GM21360 (cell line): Measurements from ENCODE around the gene TRAF6.

ENCODE experiments used
- ATAC-seq: cut with Tn5 transposase; IDR thresholded peaks from one replicate; pipeline ENCODE4 v1.9.1; 2021; ENCODE audit warnings: mild to moderate bottlenecking, moderate library complexity; ENCODE audit not compliant: unreplicated experiment

Gene TRAF6

GRCh38 chr11:36459046-36459445 lies 51.0 kb downstream of the TRAF6 start:
- ATAC-seq = no peak

DNA sequence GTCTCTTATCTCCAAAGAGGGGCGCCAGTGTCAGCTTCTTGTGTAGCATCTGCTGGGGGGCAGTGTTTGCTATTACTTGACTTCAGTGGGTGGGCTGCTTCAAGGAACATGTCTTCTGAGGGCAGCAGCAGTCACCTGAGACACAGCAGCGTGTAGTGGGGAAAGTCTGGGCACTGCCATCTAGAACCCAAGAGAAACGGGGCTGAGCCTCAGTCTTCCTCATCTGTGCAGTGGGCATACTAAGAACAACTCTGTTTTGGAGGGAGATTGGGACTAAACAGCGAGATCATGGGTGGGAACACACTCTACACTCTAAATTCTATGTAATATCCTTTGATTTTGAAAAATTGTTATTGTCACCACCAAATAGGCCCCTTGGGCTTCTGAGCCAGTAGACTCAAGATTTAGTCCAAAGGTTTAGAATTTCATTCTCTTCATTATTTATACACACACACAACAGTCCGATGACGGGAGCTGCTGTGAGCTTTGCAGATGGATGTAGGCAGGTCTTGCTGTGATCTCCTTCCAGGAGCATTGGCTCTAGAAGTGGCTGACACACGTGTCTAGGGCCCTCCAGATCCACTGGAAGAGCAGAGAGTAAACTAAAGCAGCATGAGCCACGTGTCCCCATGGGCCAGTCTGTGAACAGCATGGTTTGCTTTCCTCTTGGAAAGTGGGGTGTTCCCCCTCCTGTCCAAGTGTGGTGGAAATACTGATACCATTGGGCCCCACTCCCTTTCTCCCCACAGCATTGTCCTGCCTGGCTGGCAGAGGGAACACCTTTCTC lies 51.8 kb downstream of the TRAF6 start:
- no peak for ATAC-seq

GRCh38 chr11:36456156-36456555 lies 53.9 kb downstream of the TRAF6 start:
- no peak for ATAC-seq

- ATAC-seq = no peak
Measured at GRCh38 chr11:36455658-36456111, 54.4 kb downstream of the TRAF6 start.

- ATAC-seq = no peak
Measured at GRCh38 chr11:36454941-36455631, 55.0 kb downstream of the TRAF6 start.

DNA sequence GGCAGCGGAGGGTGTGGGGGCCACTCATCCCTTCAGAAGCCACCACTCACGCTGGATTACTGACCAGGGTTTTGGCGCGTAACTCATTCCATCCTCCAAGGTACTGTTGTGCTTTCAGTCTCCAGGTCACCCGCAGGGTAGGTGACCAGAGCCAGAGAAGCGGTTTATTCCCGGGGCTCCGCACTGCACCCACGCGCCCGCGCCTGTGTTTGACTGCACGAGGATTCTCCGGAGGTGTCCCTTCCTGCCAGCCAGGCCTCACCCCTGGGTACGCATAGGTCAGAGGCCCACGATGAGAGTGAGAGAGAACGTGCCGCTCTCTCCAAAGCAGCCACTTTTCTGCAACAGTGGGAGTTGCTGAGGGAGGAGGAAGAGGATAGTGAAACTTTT lies 55.5 kb downstream of the TRAF6 start:
- no peak for ATAC-seq

DNA sequence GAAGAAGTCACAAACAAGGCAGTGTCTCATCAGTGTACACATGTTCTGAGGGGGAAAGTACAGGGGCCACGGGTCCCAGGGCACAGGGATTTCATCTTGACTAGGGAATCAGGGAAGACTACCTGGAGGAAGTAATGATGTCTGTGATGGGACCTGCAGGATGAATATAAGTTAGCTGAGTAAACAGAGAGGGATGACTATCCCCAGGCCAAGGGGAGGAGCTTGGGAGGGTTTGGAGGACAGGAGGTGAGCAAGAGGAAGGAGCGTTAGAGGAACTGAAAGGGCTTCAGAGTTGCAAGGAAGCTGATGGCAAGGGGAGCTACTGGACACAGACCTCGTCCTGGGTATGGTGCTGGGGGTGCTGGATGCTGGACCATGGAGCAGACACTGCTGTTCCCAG lies 56.4 kb downstream of the TRAF6 start:
- ATAC-seq = peak; percentile 49

DNA sequence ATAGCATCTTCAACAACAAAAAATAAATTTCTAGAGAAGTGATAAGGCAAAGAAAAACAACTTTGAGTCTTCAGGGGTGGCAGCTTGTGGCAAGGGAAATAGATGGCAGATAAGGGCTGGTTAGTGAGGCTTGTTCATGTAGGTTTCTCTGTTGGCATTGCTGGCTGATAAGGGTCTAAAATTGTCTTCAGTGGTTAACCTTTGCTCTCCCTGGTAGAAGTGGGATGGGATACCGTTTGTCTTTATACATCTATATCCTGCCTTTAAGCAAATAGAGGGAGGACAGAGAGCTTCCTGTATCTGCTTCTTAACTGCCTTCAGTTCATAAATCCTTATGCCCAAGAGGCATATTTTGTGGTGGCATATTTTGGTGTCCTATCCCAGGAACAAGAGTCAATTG lies 57.1 kb downstream of the TRAF6 start:
- ATAC-seq = no peak

GRCh38 chr11:36452236-36452940 lies 57.7 kb downstream of the TRAF6 start:
- no peak for ATAC-seq

GRCh38 chr11:36451681-36452080 lies 58.4 kb downstream of the TRAF6 start:
- no peak for ATAC-seq

GRCh38 chr11:36451045-36451444 lies 59.0 kb downstream of the TRAF6 start:
- ATAC-seq = no peak

GRCh38 chr11:36450110-36450572 lies 59.9 kb downstream of the TRAF6 start:
- ATAC-seq = peak; percentile 76

DNA sequence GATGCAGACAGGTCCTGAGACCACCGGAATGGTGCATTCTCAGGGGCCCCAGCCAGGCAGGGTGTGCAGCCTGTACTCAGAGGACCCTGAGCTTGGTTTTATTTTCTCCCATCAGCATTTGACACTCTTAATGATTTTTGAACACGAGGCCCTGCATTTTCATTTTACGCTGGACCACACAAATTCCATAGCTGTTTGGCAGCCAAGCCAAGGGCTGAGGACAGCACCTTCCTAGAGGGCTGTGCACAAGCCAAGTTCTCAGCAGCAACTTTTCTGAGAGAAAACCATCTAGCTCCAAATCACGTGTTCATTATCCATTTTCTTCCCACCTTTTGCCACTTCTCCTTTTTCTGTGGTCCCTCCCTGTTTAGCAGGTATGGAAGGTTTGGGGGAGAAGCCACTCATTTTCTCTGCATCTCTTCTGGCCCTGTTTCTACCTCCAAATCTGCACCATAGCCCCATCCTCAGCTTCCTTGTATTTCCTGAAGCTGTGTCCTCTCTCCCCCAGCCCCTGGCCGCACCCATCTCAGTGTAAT lies 60.4 kb downstream of the TRAF6 start:
- ATAC-seq = no peak

DNA sequence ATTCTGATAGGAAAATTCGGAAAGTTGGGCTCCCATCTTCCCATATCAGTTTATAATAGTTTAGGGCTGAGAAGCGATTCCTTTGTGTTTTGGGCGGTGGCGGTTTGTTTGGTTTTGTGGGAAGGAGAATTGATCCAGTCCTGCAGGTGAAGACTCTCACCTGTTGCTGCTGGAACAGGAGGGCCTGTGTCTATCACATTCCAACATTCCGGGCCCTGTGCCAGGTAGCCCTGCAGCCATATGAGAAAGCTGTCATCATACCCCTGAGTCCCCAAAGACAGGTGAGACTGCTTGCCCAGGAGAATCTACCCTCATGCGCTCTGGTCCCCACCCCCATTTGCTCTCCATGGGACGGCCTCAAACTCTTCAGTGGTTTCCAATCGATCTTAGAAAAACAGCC lies 62.1 kb downstream of the TRAF6 start:
- ATAC-seq = no peak

- no peak for ATAC-seq
Measured at GRCh38 chr11:36447514-36447913, 62.6 kb downstream of the TRAF6 start.

GRCh38 chr11:36446135-36446534 lies 63.9 kb downstream of the TRAF6 start:
- ATAC-seq = no peak

DNA sequence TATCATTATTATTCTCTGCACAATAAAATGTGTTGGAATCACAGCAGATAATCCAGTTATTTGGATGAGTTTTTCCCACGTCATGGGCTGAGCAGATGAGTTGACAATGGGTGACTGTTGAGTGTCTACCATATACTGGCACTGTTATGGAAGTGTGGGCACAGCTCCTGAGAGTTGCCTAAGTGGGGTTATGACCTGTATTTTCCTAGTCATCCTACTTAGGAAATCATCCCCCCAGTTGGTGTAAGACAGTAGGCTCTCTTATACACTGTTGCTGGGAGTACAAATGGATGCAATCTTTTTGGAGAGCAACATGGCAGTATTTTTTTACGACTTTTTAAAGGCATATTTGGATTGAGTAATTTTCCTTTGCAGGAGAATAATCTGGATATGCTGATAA lies 66.4 kb downstream of the TRAF6 start:
- no peak for ATAC-seq

GRCh38 chr11:36441610-36442208 lies 68.4 kb downstream of the TRAF6 start:
- peak; percentile 97 for ATAC-seq

- ATAC-seq = no peak
Measured at GRCh38 chr11:36438126-36438525, 71.9 kb downstream of the TRAF6 start.

DNA sequence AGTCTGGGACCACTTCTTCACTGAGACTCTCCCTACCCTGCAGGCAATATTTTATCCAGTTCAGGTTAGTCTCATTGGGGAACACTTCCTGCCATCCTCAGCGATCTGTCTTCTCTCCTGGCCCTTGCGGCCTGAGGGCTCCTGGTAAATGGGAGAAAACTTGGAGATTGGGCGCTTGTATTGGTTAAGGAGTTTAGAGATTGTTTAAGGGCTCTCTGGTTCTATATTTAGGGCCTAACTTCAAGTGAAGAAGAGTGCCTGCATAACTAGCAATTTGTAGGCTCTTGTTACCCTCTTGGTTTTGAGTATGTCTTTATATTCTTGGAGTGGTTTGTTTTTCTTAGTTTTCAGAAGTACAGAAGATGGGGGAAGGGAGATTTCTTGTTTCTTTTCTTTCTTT lies 72.7 kb downstream of the TRAF6 start:
- ATAC-seq = no peak
